Measurements from ENCODE around the gene BICDL2.

DNA sequence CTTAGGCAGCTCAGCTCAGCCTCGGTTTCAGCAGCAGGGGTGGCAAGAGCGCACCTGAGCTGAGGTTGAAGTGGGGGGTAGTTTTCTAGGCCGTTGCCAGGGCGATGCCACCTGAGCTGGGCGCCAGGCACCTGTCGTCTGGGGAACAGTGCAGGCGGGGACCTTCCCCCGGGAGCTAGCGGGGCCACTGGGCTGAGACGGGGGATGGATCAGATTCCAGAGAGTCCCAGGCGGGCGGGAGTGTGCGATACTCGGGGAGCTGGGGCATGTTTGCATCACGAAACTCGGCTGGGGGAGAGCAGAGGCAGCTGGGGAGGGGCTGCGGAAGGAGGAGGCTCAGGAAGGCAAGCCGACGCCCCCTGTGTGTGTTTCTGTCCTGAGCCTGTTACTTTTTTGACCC, 24.5 kb downstream of the BICDL2 start:
- no peak for TF ChIP-seq FOXA1 (IDR thresholded peaks at IDR 0.05)
- no peak for TF ChIP-seq FOXM1 (IDR thresholded peaks at IDR 0.05; ENCODE audit: borderline replicate concordance)
- TF ChIP-seq ZNF384 (IDR thresholded peaks at IDR 0.05) = no peak
- TF ChIP-seq LEF1 (IDR thresholded peaks at IDR 0.05; ENCODE audit: borderline replicate concordance) = no peak
- TF ChIP-seq SP1 (IDR thresholded peaks at IDR 0.05) = no peak
- TF ChIP-seq HDGF (IDR thresholded peaks at IDR 0.05; ENCODE audit: borderline replicate concordance) = no peak
- TF ChIP-seq ELF4 (IDR thresholded peaks at IDR 0.05) = no peak
- no peak for TF ChIP-seq TARDBP (IDR thresholded peaks at IDR 0.05)
- TF ChIP-seq BHLHE40 (IDR thresholded peaks at IDR 0.05; ENCODE audit: borderline replicate concordance) = no peak
- no peak for TF ChIP-seq CTBP1 (IDR thresholded peaks at IDR 0.05; ENCODE audit: borderline replicate concordance)
- TF ChIP-seq FOXK2 (IDR thresholded peaks at IDR 0.05) = no peak
- TF ChIP-seq, protein P1, sequence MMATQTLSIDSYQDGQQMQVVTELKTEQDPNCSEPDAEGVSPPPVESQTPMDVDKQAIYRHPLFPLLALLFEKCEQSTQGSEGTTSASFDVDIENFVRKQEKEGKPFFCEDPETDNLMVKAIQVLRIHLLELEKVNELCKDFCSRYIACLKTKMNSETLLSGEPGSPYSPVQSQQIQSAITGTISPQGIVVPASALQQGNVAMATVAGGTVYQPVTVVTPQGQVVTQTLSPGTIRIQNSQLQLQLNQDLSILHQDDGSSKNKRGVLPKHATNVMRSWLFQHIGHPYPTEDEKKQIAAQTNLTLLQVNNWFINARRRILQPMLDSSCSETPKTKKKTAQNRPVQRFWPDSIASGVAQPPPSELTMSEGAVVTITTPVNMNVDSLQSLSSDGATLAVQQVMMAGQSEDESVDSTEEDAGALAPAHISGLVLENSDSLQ (IDR thresholded peaks at IDR 0.05) = no peak
- TF ChIP-seq SUZ12 (IDR thresholded peaks at IDR 0.05) = no peak
